Uterus (tissue), 4 donors: ENCODE measurements around the gene TMEM209. TPM values are rescaled to one million over a fixed set of nuclear protein-coding genes. Genes with fewer than 3 reads are reported as not detected.

Experiments
- DNase-seq, 2 donors: peaks; one replicate each; pipeline ENCODE4 v3.0.0-alpha.2; 2019 to 2020
- H3K27ac ChIP-seq, 2 donors: fragments of 200-600 bp; sonication (generic); 1 replicate in 1 of 2; 2 replicates in 1 of 2; pipeline ENCODE4 v1.5.1; 2016 to 2018
- H3K27me3 ChIP-seq, 2 donors: fragments of 200-600 bp; sonication (generic); one replicate each; pipeline ENCODE4 v1.5.1; 2018 to 2019; ENCODE audit warnings: control low read depth in 1 of 2
- H3K36me3 ChIP-seq, 2 donors: fragments of 200-600 bp; sonication (generic); one replicate each; pipeline ENCODE4 v1.5.1; 2019; ENCODE audit warnings: control low read depth in 1 of 2
- H3K4me1 ChIP-seq, 2 donors: fragments of 200-600 bp; sonication (generic); one replicate each; pipeline ENCODE4 v1.5.1; 2018 to 2019; ENCODE audit warnings: control low read depth in 1 of 2
- H3K4me3 ChIP-seq, 2 donors: fragments of 200-600 bp; sonication (generic); 1 replicate in 1 of 2; 2 replicates in 1 of 2; pipeline ENCODE4 v1.5.1; 2018 to 2019; ENCODE audit warnings: mild to moderate bottlenecking in 1 of 2
- H3K9me3 ChIP-seq, 2 donors: fragments of 200-600 bp; sonication (generic); one replicate each; pipeline ENCODE4 v1.5.1; 2019; ENCODE audit warnings: control low read depth in 1 of 2
- CTCF ChIP-seq, 4 experiments: fragments of 200-600 bp in 2 of 4; fragments of 450-650 bp in 2 of 4; sonication (generic) in 2 of 4; IDR thresholded peaks; one replicate each; pipeline ENCODE4 v1.5.1; 2016 to 2019; ENCODE audit warnings: antibody characterized with exemption in 4 of 4, mild to moderate bottlenecking in 2 of 4, moderate library complexity in 1 of 4
- POLR2A ChIP-seq, 2 donors: fragments of 450-650 bp; IDR thresholded peaks; one replicate each; pipeline ENCODE4 v1.6.1; 2016; ENCODE audit warnings: antibody characterized with exemption in 2 of 2, mild to moderate bottlenecking in 1 of 2, moderate library complexity in 1 of 2
- intact Hi-C: fragments of 100-400 bp; cut with DNase I; formaldehyde crosslinking; loops from one replicate; pipeline ENCODE4 v1.15.1; 2023; ENCODE audit warnings: low total_unique reads
- total RNA-seq, 4 donors: library from RNA; depleted of rRNA in 3 of 4; stranded (reverse); fragments of >200 nt in 3 of 4; gene quantifications; one replicate each; pipeline versions ENCODE4 v1.1.0 to v1.2.4, GENCODE V29; 2014 to 2023
- donor health status: DM: yes; HTN: yes; CAD: no.

TMEM209 gene
- total RNA-seq, 4 donors from 2014 or later = 7.4 to 22.6 (median 19.4) TPM

- Histone ChIP-seq H3K4me3 (no peak overlapping the region), H3K27me3 (no peaks in the 10 kb centered on the region), H3K9me3 (no peaks in the 10 kb centered on the region), H3K4me1 (no peaks in the 10 kb centered on the region), H3K36me3 (no peaks in the 10 kb centered on the region), H3K27ac (no peak overlapping the region)
- intact Hi-C loops = no loop called here
- DNase-seq = no peak
- TF ChIP-seq CTCF (IDR thresholded peaks at IDR 0.05) (no peak), POLR2A (IDR thresholded peaks at IDR 0.05) (no peak)
Measured at GRCh38 chr7:130145424-130146100, 59.6 kb downstream of the TMEM209 start.

GRCh38 chr7:130144312-130145171, 60.7 kb downstream of the TMEM209 start:
- Histone ChIP-seq H3K9me3 (no peaks in the 10 kb centered on the region), H3K36me3 (no peaks in the 10 kb centered on the region), H3K27me3 (no peaks in the 10 kb centered on the region), H3K4me1 (no peaks in the 10 kb centered on the region), H3K4me3 (no peak overlapping the region), H3K27ac (no peak overlapping the region)
- TF ChIP-seq POLR2A (IDR thresholded peaks at IDR 0.05) (no peak), CTCF (IDR thresholded peaks at IDR 0.05) (no peak)
- intact Hi-C loops = no loop called here
- DNase-seq = no peak

GRCh38 chr7:130143986-130144311, 61.3 kb downstream of the TMEM209 start:
- no peaks in the 10 kb centered on the region for H3K4me1 ChIP-seq
- TF ChIP-seq CTCF (IDR thresholded peaks at IDR 0.05) (no peak), POLR2A (IDR thresholded peaks at IDR 0.05) (no peak)
- no peak for DNase-seq
- no peaks in the 10 kb centered on the region for H3K36me3 ChIP-seq
- intact Hi-C loops = no loop called here
- no peak overlapping the region for H3K27ac ChIP-seq
- H3K9me3 ChIP-seq = no peaks in the 10 kb centered on the region
- no peak overlapping the region for H3K4me3 ChIP-seq
- no peaks in the 10 kb centered on the region for H3K27me3 ChIP-seq

- Histone ChIP-seq H3K27me3 (no peaks in the 10 kb centered on the region), H3K36me3 (no peaks in the 10 kb centered on the region), H3K27ac (no peak overlapping the region), H3K4me1 (no peaks in the 10 kb centered on the region), H3K9me3 (no peaks in the 10 kb centered on the region), H3K4me3 (no peak overlapping the region)
- TF ChIP-seq POLR2A (IDR thresholded peaks at IDR 0.05) (no peak), CTCF (IDR thresholded peaks at IDR 0.05) (no peak)
- no peak for DNase-seq
- intact Hi-C loops = no loop called here
Measured at GRCh38 chr7:130143334-130143732, 61.9 kb downstream of the TMEM209 start.

- Histone ChIP-seq H3K27ac (peak overlapping the region in 1 of 2 donors; percentile 86), H3K4me3 (no peak overlapping the region), H3K36me3 (no peaks in the 10 kb centered on the region), H3K27me3 (no peaks in the 10 kb centered on the region), H3K4me1 (no peaks in the 10 kb centered on the region), H3K9me3 (no peaks in the 10 kb centered on the region)
- DNase-seq = no peak
- TF ChIP-seq POLR2A (IDR thresholded peaks at IDR 0.05) (no peak), CTCF (IDR thresholded peaks at IDR 0.05) (no peak)
- intact Hi-C loops = no loop called here
Measured at GRCh38 chr7:130142654-130143333, 62.4 kb downstream of the TMEM209 start.
